Stimulated activated CD8-positive, alpha-beta memory T cell treated with anti-CD3 and anti-CD28 coated beads, Interleukin-12 subunit alpha, Interleukin-12 subunit beta, amount 100 ng/mL, for 4 hours (primary cell): ENCODE data around the gene RER1.

Experiments
- DNase-seq: peaks from one replicate; pipeline ENCODE4 v3.0.0-alpha.2; 2020; ENCODE audit warnings: low read depth

RER1 gene

GRCh38 chr1:2375923-2376260 is 15.7 kb upstream of the RER1 start:
- DNase-seq, result no peak

GRCh38 chr1:2376261-2376741 is 15.3 kb upstream of the RER1 start:
- DNase-seq, result no peak

GRCh38 chr1:2376931-2377672 is 14.5 kb upstream of the RER1 start:
- no peak for DNase-seq

GRCh38 chr1:2377751-2378440 is 13.7 kb upstream of the RER1 start:
- DNase-seq, result no peak

- DNase-seq, result no peak
Measured at GRCh38 chr1:2378441-2378851, 13.2 kb upstream of the RER1 start.

- no peak for DNase-seq
Measured at GRCh38 chr1:2378956-2379732, 12.5 kb upstream of the RER1 start.

GRCh38 chr1:2379733-2380404 is 11.8 kb upstream of the RER1 start:
- no peak for DNase-seq

- no peak for DNase-seq
Measured at GRCh38 chr1:2380816-2381591, 10.6 kb upstream of the RER1 start.

- peak; percentile 55 for DNase-seq
Measured at GRCh38 chr1:2381741-2382620, 9.7 kb upstream of the RER1 start.

GRCh38 chr1:2382621-2383361 is 8.8 kb upstream of the RER1 start:
- no peak for DNase-seq

- no peak for DNase-seq
Measured at GRCh38 chr1:2383576-2383975, 8.1 kb upstream of the RER1 start.

GRCh38 chr1:2384130-2384860 is 7.3 kb upstream of the RER1 start:
- DNase-seq, result no peak

GRCh38 chr1:2384941-2385481 is 6.6 kb upstream of the RER1 start:
- no peak for DNase-seq

- no peak for DNase-seq
Measured at GRCh38 chr1:2385606-2386280, 5.9 kb upstream of the RER1 start.

GRCh38 chr1:2386636-2387611 is 4.7 kb upstream of the RER1 start:
- DNase-seq, result no peak

GRCh38 chr1:2388004-2388913 is 3.4 kb upstream of the RER1 start:
- no peak for DNase-seq
